Right lobe of liver (tissue), 4 donors: ENCODE data around the gene THY1.
"Not testable (repeated sequence)": the region's sequence is repeated elsewhere in the genome, so short reads cannot be mapped to it uniquely, and the experiment has no call there.

Source experiments
- POLR2A ChIP-seq: fragments of 450-650 bp; IDR thresholded peaks from one replicate; pipeline ENCODE4 v1.6.1; 2017; ENCODE audit warnings: antibody characterized with exemption, mild to moderate bottlenecking
- TF ChIP-seq, protein P1 (sequence below), 4 donors: fragments of 200-600 bp in 3 of 4; fragments of 450-650 bp in 1 of 4; IDR thresholded peaks; one replicate each; pipeline versions ENCODE4 v1.5.1 to v1.8.0; 2016 to 2022; ENCODE audit warnings: antibody characterized with exemption in 4 of 4, mild to moderate bottlenecking in 2 of 4
- donor health status: DM: no; HTN: no; CAD: no.
- donor health status: DM: no; HTN: no; CAD: no.
- donor health status: DM: no; HTN: yes; CAD: no.

DNA sequence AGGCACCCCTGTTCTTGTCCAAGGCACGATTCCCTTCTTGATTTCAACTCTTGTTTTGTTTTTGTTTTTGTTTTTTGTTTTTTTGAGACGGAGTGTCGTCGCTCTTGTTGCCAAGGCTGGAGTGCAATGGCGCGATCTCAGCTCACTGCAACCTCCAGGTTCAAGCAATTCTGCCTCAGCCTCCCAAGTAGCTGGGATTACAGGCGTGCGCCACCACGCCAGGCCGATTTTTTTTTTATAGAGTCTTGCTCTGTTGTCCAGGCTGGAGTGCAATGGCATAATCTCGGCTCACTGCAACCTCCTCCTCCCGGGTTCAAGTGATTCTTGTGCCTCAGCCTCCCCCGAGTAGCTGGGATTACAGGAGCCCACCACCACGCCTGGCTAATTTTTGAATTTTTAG is 40.5 kb downstream of the THY1 start:
- TF ChIP-seq, protein P1, sequence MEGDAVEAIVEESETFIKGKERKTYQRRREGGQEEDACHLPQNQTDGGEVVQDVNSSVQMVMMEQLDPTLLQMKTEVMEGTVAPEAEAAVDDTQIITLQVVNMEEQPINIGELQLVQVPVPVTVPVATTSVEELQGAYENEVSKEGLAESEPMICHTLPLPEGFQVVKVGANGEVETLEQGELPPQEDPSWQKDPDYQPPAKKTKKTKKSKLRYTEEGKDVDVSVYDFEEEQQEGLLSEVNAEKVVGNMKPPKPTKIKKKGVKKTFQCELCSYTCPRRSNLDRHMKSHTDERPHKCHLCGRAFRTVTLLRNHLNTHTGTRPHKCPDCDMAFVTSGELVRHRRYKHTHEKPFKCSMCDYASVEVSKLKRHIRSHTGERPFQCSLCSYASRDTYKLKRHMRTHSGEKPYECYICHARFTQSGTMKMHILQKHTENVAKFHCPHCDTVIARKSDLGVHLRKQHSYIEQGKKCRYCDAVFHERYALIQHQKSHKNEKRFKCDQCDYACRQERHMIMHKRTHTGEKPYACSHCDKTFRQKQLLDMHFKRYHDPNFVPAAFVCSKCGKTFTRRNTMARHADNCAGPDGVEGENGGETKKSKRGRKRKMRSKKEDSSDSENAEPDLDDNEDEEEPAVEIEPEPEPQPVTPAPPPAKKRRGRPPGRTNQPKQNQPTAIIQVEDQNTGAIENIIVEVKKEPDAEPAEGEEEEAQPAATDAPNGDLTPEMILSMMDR (IDR thresholded peaks at IDR 0.05): not testable (repeated sequence)
- not testable (repeated sequence) for TF ChIP-seq POLR2A
